NB4 (cell line): ENCODE data around the gene CLSTN2.

Source experiments
- DNase-seq: peaks from one replicate; pipeline ENCODE4 v3.0.0; 2010; ENCODE audit warnings: low read depth
- H3K4me3 ChIP-seq: one replicate; pipeline ENCODE4 v1.5.1; 2011; ENCODE audit warnings: mild to moderate bottlenecking, low read depth, low read length, moderate library complexity
- CTCF ChIP-seq: IDR thresholded peaks from one replicate; pipeline ENCODE4 v1.5.1; 2012; ENCODE audit warnings: low read depth, low read length
- MAX ChIP-seq: IDR thresholded peaks from 2 replicates; pipeline ENCODE4 v1.6.1; 2011; ENCODE audit warnings: low read depth, low read length
- MYC ChIP-seq: IDR thresholded peaks from 2 replicates; pipeline ENCODE4 v1.6.1; 2011; ENCODE audit warnings: low read depth, low read length
- POLR2A ChIP-seq: IDR thresholded peaks from 2 replicates; pipeline ENCODE4 v1.6.1; 2011; ENCODE audit warnings: mild to moderate bottlenecking; ENCODE audit not compliant: insufficient read length; ENCODE audit errors: extremely low read depth

CLSTN2 gene

GRCh38 chr3:140403608-140404007, 468.6 kb downstream of the CLSTN2 start:
- no peak for TF ChIP-seq MAX
- TF ChIP-seq MYC: no peak
- TF ChIP-seq POLR2A: no peak
- no peak for TF ChIP-seq CTCF
- no peak for DNase-seq
- no peak overlapping the region for H3K4me3 ChIP-seq

GRCh38 chr3:140406655-140407054, 471.7 kb downstream of the CLSTN2 start:
- TF ChIP-seq MAX: no peak
- TF ChIP-seq POLR2A: no peak
- no peak for TF ChIP-seq CTCF
- no peak for TF ChIP-seq MYC
- no peak for DNase-seq
- no peak overlapping the region for H3K4me3 ChIP-seq

- DNase-seq: no peak
- TF ChIP-seq MAX (no peak), POLR2A (no peak), MYC (no peak), CTCF (no peak)
- no peak overlapping the region for H3K4me3 ChIP-seq
These were observed 473.3 kb downstream of the CLSTN2 start for GRCh38 chr3:140408252-140408651.

- no peak overlapping the region for H3K4me3 ChIP-seq
- no peak for DNase-seq
- no peak for TF ChIP-seq MYC
- no peak for TF ChIP-seq CTCF
- no peak for TF ChIP-seq MAX
- no peak for TF ChIP-seq POLR2A
These were observed 481.7 kb downstream of the CLSTN2 start for GRCh38 chr3:140416666-140417065.

- no peak for DNase-seq
- H3K4me3 ChIP-seq: no peak overlapping the region
- TF ChIP-seq CTCF (no peak), MYC (no peak), POLR2A (no peak), MAX (no peak)
These were observed 485.8 kb downstream of the CLSTN2 start for GRCh38 chr3:140420621-140421357.

- no peak for DNase-seq
- TF ChIP-seq POLR2A: no peak
- no peak for TF ChIP-seq CTCF
- TF ChIP-seq MAX: no peak
- no peak overlapping the region for H3K4me3 ChIP-seq
These were observed 486.9 kb downstream of the CLSTN2 start for GRCh38 chr3:140421884-140422283.
